BE2C (cell line): ENCODE data around the gene SHB.
A peak's percentile ranks its signal among the peaks of the same experiment; 100 is the strongest.

Source experiments
- DNase-seq: peaks from one replicate; pipeline ENCODE4 v3.0.0-alpha.2; 2020
- H3K27me3 ChIP-seq: fragments of 250-450 bp; sonication (Bioruptor Pico); 2 replicates; pipeline ENCODE4 v1.5.1; 2020; ENCODE audit warnings: mild to moderate bottlenecking
- H3K36me3 ChIP-seq: fragments of 250-450 bp; sonication (Bioruptor Pico); 2 replicates; pipeline ENCODE4 v1.5.1; 2020; ENCODE audit warnings: mild to moderate bottlenecking
- H3K4me1 ChIP-seq: fragments of 250-450 bp; sonication (Bioruptor Pico); 2 replicates; pipeline ENCODE4 v1.5.1; 2020
- H3K4me3 ChIP-seq: 2 replicates; pipeline ENCODE4 v1.5.1; 2011; ENCODE audit warnings: low read depth, low read length
- H3K9me3 ChIP-seq: fragments of 250-450 bp; sonication (Bioruptor Pico); 2 replicates; pipeline ENCODE4 v1.5.1; 2020
- CTCF ChIP-seq: IDR thresholded peaks from 2 replicates; pipeline ENCODE4 v1.5.1; 2012; ENCODE audit warnings: mild to moderate bottlenecking, low read depth, low read length

Gene SHB

GRCh38 chr9:38091310-38092199, 22.5 kb upstream of the SHB start:
- H3K9me3 ChIP-seq: no peaks in the 10 kb centered on the region
- H3K36me3 ChIP-seq: no peaks in the 10 kb centered on the region
- no peak for TF ChIP-seq CTCF
- H3K4me1 ChIP-seq: no peaks in the 10 kb centered on the region; the same call in 1 of the 2 replicates
- no peak overlapping the region for H3K4me3 ChIP-seq
- no peaks in the 10 kb centered on the region for H3K27me3 ChIP-seq
- DNase-seq: peak; percentile 30

- no peak for TF ChIP-seq CTCF
- H3K36me3 ChIP-seq: no peaks in the 10 kb centered on the region
- H3K4me1 ChIP-seq: no peaks in the 10 kb centered on the region; the same call in 1 of the 2 replicates
- no peaks in the 10 kb centered on the region for H3K27me3 ChIP-seq
- DNase-seq: no peak
- no peaks in the 10 kb centered on the region for H3K9me3 ChIP-seq
- H3K4me3 ChIP-seq: no peak overlapping the region
Measured at GRCh38 chr9:38090170-38090569, 21.1 kb upstream of the SHB start.

DNA sequence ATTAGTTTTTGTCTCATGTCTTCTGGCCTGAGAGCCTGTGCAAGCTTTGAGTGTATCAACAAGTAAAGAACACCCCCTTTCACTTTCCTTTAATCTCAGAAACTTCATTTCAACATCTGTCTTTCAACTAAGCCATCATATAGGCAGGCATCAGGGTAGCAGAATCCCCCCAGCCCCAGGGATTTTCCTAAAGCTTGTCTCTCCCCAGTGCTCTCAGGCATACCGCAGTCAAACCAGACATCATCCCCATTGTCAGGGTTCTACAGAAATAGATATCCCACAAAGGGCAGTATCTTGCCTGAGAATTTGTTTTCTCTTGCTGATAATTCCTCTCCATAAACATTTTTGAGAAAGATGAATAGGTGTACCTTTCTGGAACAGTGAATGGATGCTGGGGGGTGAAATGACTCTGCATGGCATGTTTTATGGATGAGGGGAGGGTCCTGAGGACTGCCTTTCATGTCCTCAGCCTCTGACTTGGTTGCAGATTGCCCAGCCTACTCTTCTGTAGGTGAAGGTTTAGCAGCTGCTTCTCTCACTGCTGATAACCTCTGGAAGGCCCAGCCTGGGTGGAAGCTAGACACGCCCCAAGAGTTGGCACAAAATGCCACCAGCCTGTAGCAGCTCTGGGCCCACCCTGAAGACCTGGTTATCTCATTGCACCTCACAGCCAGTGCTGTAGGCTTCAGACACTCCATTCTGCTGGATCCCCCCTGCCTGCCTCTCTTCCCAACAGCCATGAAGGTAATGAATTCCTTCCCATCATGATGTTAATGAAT, 20.5 kb upstream of the SHB start:
- H3K4me1 ChIP-seq: no peaks in the 10 kb centered on the region; the same call in 1 of the 2 replicates
- TF ChIP-seq CTCF: no peak
- no peaks in the 10 kb centered on the region for H3K9me3 ChIP-seq
- DNase-seq: no peak
- no peak overlapping the region for H3K4me3 ChIP-seq
- H3K27me3 ChIP-seq: no peaks in the 10 kb centered on the region
- H3K36me3 ChIP-seq: no peaks in the 10 kb centered on the region

GRCh38 chr9:38088006-38088925, 19.2 kb upstream of the SHB start:
- H3K4me3 ChIP-seq: no peak overlapping the region
- H3K36me3 ChIP-seq: no peaks in the 10 kb centered on the region
- peak; percentile 98 for TF ChIP-seq CTCF
- no peaks in the 10 kb centered on the region for H3K9me3 ChIP-seq
- DNase-seq: peak; percentile 80
- no peaks in the 10 kb centered on the region for H3K27me3 ChIP-seq
- H3K4me1 ChIP-seq: no peaks in the 10 kb centered on the region; the same call in 1 of the 2 replicates

DNA sequence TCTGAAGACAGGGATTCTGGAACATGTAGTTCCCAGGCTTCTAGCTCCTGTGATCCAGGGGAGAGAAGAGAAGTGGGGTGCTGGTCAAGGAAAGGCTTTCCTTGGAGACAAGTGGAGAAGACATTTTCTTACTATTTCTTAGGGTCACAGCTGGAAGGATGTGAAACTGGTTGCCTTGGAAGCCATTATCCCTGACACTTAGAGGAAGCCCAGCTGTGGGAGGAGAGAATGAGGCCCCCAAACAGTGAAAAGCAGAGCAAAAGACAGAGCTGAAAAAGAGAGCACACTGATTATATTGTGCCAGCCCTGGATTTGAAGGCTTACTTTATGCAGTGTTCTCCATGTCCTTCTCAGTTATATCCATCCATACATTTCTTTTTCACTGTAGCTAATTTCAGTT, 17.5 kb upstream of the SHB start:
- no peaks in the 10 kb centered on the region for H3K36me3 ChIP-seq
- no peaks in the 10 kb centered on the region for H3K27me3 ChIP-seq
- DNase-seq: no peak
- no peaks in the 10 kb centered on the region; the same call in 1 of the 2 replicates for H3K4me1 ChIP-seq
- H3K4me3 ChIP-seq: no peak overlapping the region
- no peaks in the 10 kb centered on the region for H3K9me3 ChIP-seq
- TF ChIP-seq CTCF: no peak
